Upper lobe of left lung (tissue), 4 donors: ENCODE results near the gene LMO1.

Experiments
- CTCF ChIP-seq, 6 experiments: fragments of 450-650 bp in 4 of 6; fragments of 200-600 bp in 2 of 6; sonication (generic) in 2 of 6; IDR thresholded peaks; one replicate each; pipeline ENCODE4 v1.5.1; 2016 to 2019; ENCODE audit warnings: antibody characterized with exemption in 6 of 6
- POLR2A ChIP-seq, 4 donors: fragments of 450-650 bp; IDR thresholded peaks; one replicate each; pipeline ENCODE4 v1.5.1; 2016 to 2017; ENCODE audit warnings: antibody characterized with exemption in 4 of 4, mild to moderate bottlenecking in 2 of 4

GRCh38 chr11:8286886-8287285, 23.2 kb upstream of the LMO1 start:
- TF ChIP-seq CTCF (IDR thresholded peaks at IDR 0.05) (no peak), POLR2A (IDR thresholded peaks at IDR 0.05) (no peak)
